Adrenal gland (tissue), 12 donors: Measurements from ENCODE around the gene TMCO6. TPM values are rescaled to one million over a fixed set of nuclear protein-coding genes. Genes with fewer than 3 reads are reported as not detected.
A peak's percentile ranks its signal among the peaks of the same experiment; 100 is the strongest.
"Not testable (repeated sequence)": the region's sequence is repeated elsewhere in the genome, so short reads cannot be mapped to it uniquely, and the experiment has no call there.

Experiments used
- DNase-seq, 7 donors: peaks; one replicate each; pipeline ENCODE4 v3.0.0-alpha.2; 2019 to 2020
- H3K27ac ChIP-seq, 5 donors: fragments of 200-600 bp; sonication (generic) in 4 of 5; 1 replicate in 3 of 5; 2 replicates in 2 of 5; pipeline versions ENCODE4 v1.5.1 to v1.8.0; 2016 to 2020; ENCODE audit warnings: mild to moderate bottlenecking in 1 of 5
- H3K27me3 ChIP-seq: fragments of 200-600 bp; 2 replicates; pipeline ENCODE4 v1.8.0; 2021
- H3K36me3 ChIP-seq, 2 donors: fragments of 200-600 bp; replicated peaks in 1 of 2; 1 replicate in 1 of 2; 2 replicates in 1 of 2; pipeline versions ENCODE4 v1.5.1 to v1.8.0; 2018 to 2022
- H3K4me1 ChIP-seq, 2 donors: fragments of 200-600 bp; replicated peaks in 1 of 2; 1 replicate in 1 of 2; 2 replicates in 1 of 2; pipeline versions ENCODE4 v1.5.1 to v1.8.0; 2018 to 2021
- H3K4me3 ChIP-seq, 4 donors: fragments of 200-600 bp; sonication (generic) in 3 of 4; one replicate each; pipeline ENCODE4 v1.5.1; 2016 to 2018
- H3K9me3 ChIP-seq, 3 donors: fragments of 200-600 bp; sonication (generic) in 1 of 3; replicated peaks in 1 of 3; 1 replicate in 2 of 3; 2 replicates in 1 of 3; pipeline versions ENCODE4 v1.5.1 to v1.8.0; 2016 to 2021
- CTCF ChIP-seq, 6 experiments: fragments of 450-650 bp in 4 of 6; fragments of 200-600 bp in 2 of 6; sonication (generic) in 1 of 6; IDR thresholded peaks; 1 replicate in 5 of 6; 2 replicates in 1 of 6; pipeline versions ENCODE4 v1.5.1 to v1.8.0; 2016 to 2021; ENCODE audit warnings: antibody characterized with exemption in 6 of 6, mild to moderate bottlenecking in 2 of 6, moderate library complexity in 1 of 6
- POLR2A ChIP-seq, 2 donors: fragments of 450-650 bp; IDR thresholded peaks; one replicate each; pipeline ENCODE4 v1.6.1; 2017; ENCODE audit warnings: antibody characterized with exemption in 2 of 2, mild to moderate bottlenecking in 2 of 2, moderate library complexity in 1 of 2
- WGBS, 4 donors: extraction: QIAGEN DNeasy Blood & Tissue Kit in 2 of 4; methylation state at CpG; one replicate each; pipeline versions ENCODE4 v1.1.5 to v1.1.7; 2013 to 2017; 5-methylcytosine and 5-hydroxymethylcytosine counted together
- intact Hi-C, 2 donors: fragments of 100-400 bp; cut with DNase I; formaldehyde crosslinking; loops; one replicate each; pipeline versions ENCODE4 v1.14.1 to v1.15.0; 2022 to 2023
- polyA plus RNA-seq, 3 donors: library from polyadenylated mRNA; stranded (reverse); fragments of 200-250 nt in 2 of 3; fragments of 350-450 nt in 1 of 3; fragmentation: Illumina TruSeq in 1 of 3; extraction: RNeasy Lipid Tissue Mini Kit (QIAGEN cat#74804) in 1 of 3; gene quantifications; one replicate each; pipeline ENCODE4 v1.2.3, GENCODE V29; 2013 to 2014
- total RNA-seq, 9 donors: library from RNA; depleted of rRNA in 4 of 9; stranded (reverse); fragments of >200 nt in 4 of 9; fragments of 120-200 nt in 1 of 9; fragmentation: NEBNext Ultra II Directional in 1 of 9; extraction: Animal tissue kit (Norgen Biotek cat#: 25700) in 1 of 9; gene quantifications; one replicate each; pipeline versions ENCODE4 v1.1.0 to v1.2.4, GENCODE V29; 2013 to 2023
- donor health status: healthy with polysubstance abuse.
- donor health status: Bipolar disorder and iron deficiency.
- donor health status: DM: yes; HTN: yes; CAD: no.
- donor health status: DM: no; HTN: no; CAD: no.
- donor health status: DM: no; HTN: no; CAD: no.
- donor health status: DM: yes; HTN: yes; CAD: no.

TMCO6 gene
- total and polyA plus RNA-seq, 12 donors = 5.6 to 348 (median 27.4) TPM

GRCh38 chr5:140641716-140642115 is 2.5 kb downstream of the TMCO6 start:
- TF ChIP-seq CTCF (IDR thresholded peaks at IDR 0.05) = no peak
- H3K4me3 ChIP-seq = no peak overlapping the region
- H3K27me3 ChIP-seq = no peaks in the 10 kb centered on the region
- peaks cover 16 to 20% of the 10 kb centered on the region in 2 donors for H3K4me1 ChIP-seq
- DNase-seq = no peak
- H3K27ac ChIP-seq = peak overlapping the region in 1 of 5 donors; percentile 40
- WGBS, 4 donors = 88 to 91% (median 91%) methylated on average over 6 to 8 of the region's 8 CpGs
- H3K9me3 ChIP-seq = no peaks in the 10 kb centered on the region
- peaks cover 0 to 34% of the 10 kb centered on the region in 2 donors for H3K36me3 ChIP-seq
- intact Hi-C loops = loop anchor here (5.0 to 10.0 kb wide), 2 partner anchors 69 to 277 kb away; partner anchors contain the start of gene SLC4A9 (in 1 of the 2)

- Histone ChIP-seq H3K4me3 (no peak overlapping the region), H3K4me1 (peaks cover 17 to 20% of the 10 kb centered on the region in 2 donors), H3K9me3 (no peaks in the 10 kb centered on the region), H3K27me3 (no peaks in the 10 kb centered on the region), H3K27ac (peak overlapping the region in 1 of 5 donors; percentile 7), H3K36me3 (peaks cover 0 to 34% of the 10 kb centered on the region in 2 donors)
- DNase-seq = peak in 6 of 7 donors; percentile 31 to 81 (median 62)
- 50 to 78% (median 56%) methylated on average over 3 of the region's 3 CpGs for WGBS, 4 donors
- TF ChIP-seq POLR2A (IDR thresholded peaks at IDR 0.05) (no peak), CTCF (IDR thresholded peaks at IDR 0.05) (no peak)
- intact Hi-C loops = loop anchor here (5.0 to 10.0 kb wide), 2 partner anchors 70 to 278 kb away; partner anchors contain the start of gene SLC4A9 (in 1 of the 2)
Observed at GRCh38 chr5:140642718-140643117, 3.5 kb downstream of the TMCO6 start.

GRCh38 chr5:140647042-140647419 is 7.8 kb downstream of the TMCO6 start:
- peak overlapping the region; percentile 60 to 91 (median 78) for H3K4me3 ChIP-seq
- H3K36me3 ChIP-seq = peaks cover 0 to 68% of the 10 kb centered on the region in 2 donors
- no peaks in the 10 kb centered on the region for H3K27me3 ChIP-seq
- H3K9me3 ChIP-seq = no peaks in the 10 kb centered on the region
- TF ChIP-seq CTCF (IDR thresholded peaks at IDR 0.05) (no peak), POLR2A (IDR thresholded peaks at IDR 0.05) (no peak)
- peak in 1 of 7 donors; percentile 43 for DNase-seq
- H3K4me1 ChIP-seq = peaks cover 12 to 21% of the 10 kb centered on the region in 2 donors
- 0 to 4% (median 1%) methylated on average over 7 to 27 of the region's 27 CpGs for WGBS, 4 donors
- intact Hi-C loops = loop anchor here in 1 of 2 donors (10.0 kb wide), 1 partner anchor 282 kb away; the partner anchor contains the start of gene SLC4A9
- H3K27ac ChIP-seq = peak overlapping the region in 4 of 5 donors; percentile 81 to 84 (median 82)

- Histone ChIP-seq H3K4me1 (peaks cover 0 to 5% of the 10 kb centered on the region in 2 donors), H3K27ac (no peak overlapping the region), H3K9me3 (no peaks in the 10 kb centered on the region), H3K4me3 (no peak overlapping the region), H3K36me3 (peaks cover 0 to 96% of the 10 kb centered on the region in 2 donors), H3K27me3 (no peaks in the 10 kb centered on the region)
- DNase-seq = no peak
- intact Hi-C loops = no loop called here
- no peak for TF ChIP-seq CTCF (IDR thresholded peaks at IDR 0.05)
- TF ChIP-seq POLR2A (IDR thresholded peaks at IDR 0.05) = no peak
- 93 to 98% (median 97%) methylated on average over 17 of the region's 17 CpGs for WGBS, 4 donors
Observed at GRCh38 chr5:140658870-140659269, 19.6 kb downstream of the TMCO6 start.

GRCh38 chr5:140660371-140660770 is 21.1 kb downstream of the TMCO6 start:
- intact Hi-C loops, H3K4me3 ChIP-seq, H3K27ac ChIP-seq, DNase-seq, H3K27me3 ChIP-seq, H3K4me1 ChIP-seq, H3K9me3 ChIP-seq: not testable (repeated sequence)
- 82 to 90% (median 88%) methylated on average over 6 of the region's 6 CpGs for WGBS, 4 donors
- H3K36me3 ChIP-seq = peaks cover 0 to 81% of the 10 kb centered on the region in 2 donors
